ENCODE results near the gene ZNRF2. TPM values are rescaled to one million over a fixed set of nuclear protein-coding genes. Genes with fewer than 3 reads are reported as not detected.
"Not testable (repeated sequence)": the region's sequence is repeated elsewhere in the genome, so short reads cannot be mapped to it uniquely, and the experiment has no call there.

The ZNRF2 gene
- polyA plus RNA-seq, 1 of the 3 experiments (the other 2 are of a cell fraction), result 4.0 TPM

- H4K20me1 ChIP-seq (ENCODE audit: insufficient read depth); H3K27me3 ChIP-seq (ENCODE audit: insufficient read depth); H3F3A ChIP-seq (replicated peaks; ENCODE audit: insufficient read depth); H3K4me1 ChIP-seq (ENCODE audit: control insufficient read depth in 1 of 2, insufficient read depth in 2 of 2, low read depth in 1 of 2, low read length in 1 of 2); H3K9me2 ChIP-seq; H3K4me2 ChIP-seq; H3K27ac ChIP-seq (ENCODE audit: low read depth in 2 of 2, low read length in 1 of 2); H3K36me3 ChIP-seq (replicated peaks in 1 of 2; ENCODE audit: control insufficient read depth in 1 of 2, insufficient read depth in 2 of 2, low read length in 1 of 2); H3K9ac ChIP-seq; POLR2A ChIA-PET; H3K4me3 ChIP-seq (ENCODE audit: low read depth in 2 of 2, low read length in 1 of 2); DNase-seq; H3K9me3 ChIP-seq; CTCF ChIA-PET; H2AFZ ChIP-seq (ENCODE audit: low read depth): not testable (repeated sequence)
- 100% methylated on average over 2 of the region's 2 CpGs for WGBS (ENCODE audit: low lambda C conversion rate)
- peaks cover 92% of the 10 kb centered on the region for H3K79me2 ChIP-seq (ENCODE audit: insufficient read depth)
Measured at GRCh38 chr7:30296304-30296703, 11.9 kb downstream of the ZNRF2 start.

GRCh38 chr7:30297499-30297898 lies 13.1 kb downstream of the ZNRF2 start:
- H3K9me3 ChIP-seq; H3K9me2 ChIP-seq; H3K9ac ChIP-seq; H3K36me3 ChIP-seq (replicated peaks in 1 of 2; ENCODE audit: control insufficient read depth in 1 of 2, insufficient read depth in 2 of 2, low read length in 1 of 2); H3F3A ChIP-seq (replicated peaks; ENCODE audit: insufficient read depth); H3K4me3 ChIP-seq (ENCODE audit: low read depth in 2 of 2, low read length in 1 of 2); H3K4me2 ChIP-seq; H3K4me1 ChIP-seq (ENCODE audit: control insufficient read depth in 1 of 2, insufficient read depth in 2 of 2, low read depth in 1 of 2, low read length in 1 of 2); H2AFZ ChIP-seq (ENCODE audit: low read depth); POLR2A ChIA-PET; H3K27me3 ChIP-seq (ENCODE audit: insufficient read depth); H3K27ac ChIP-seq (ENCODE audit: low read depth in 2 of 2, low read length in 1 of 2); H4K20me1 ChIP-seq (ENCODE audit: insufficient read depth); CTCF ChIA-PET; DNase-seq: not testable (repeated sequence)
- WGBS (ENCODE audit: low lambda C conversion rate), result 89% methylated on average over 1 of the region's 1 CpG
- peaks cover 92% of the 10 kb centered on the region for H3K79me2 ChIP-seq (ENCODE audit: insufficient read depth)

GRCh38 chr7:30298409-30298808 lies 14.0 kb downstream of the ZNRF2 start:
- H3K4me1 ChIP-seq (ENCODE audit: control insufficient read depth in 1 of 2, insufficient read depth in 2 of 2, low read depth in 1 of 2, low read length in 1 of 2); H3K9ac ChIP-seq; H3K9me2 ChIP-seq; H3K4me3 ChIP-seq (ENCODE audit: low read depth in 2 of 2, low read length in 1 of 2); H2AFZ ChIP-seq (ENCODE audit: low read depth); H3K9me3 ChIP-seq; H3K4me2 ChIP-seq; H4K20me1 ChIP-seq (ENCODE audit: insufficient read depth); H3K36me3 ChIP-seq (replicated peaks in 1 of 2; ENCODE audit: control insufficient read depth in 1 of 2, insufficient read depth in 2 of 2, low read length in 1 of 2); H3K27ac ChIP-seq (ENCODE audit: low read depth in 2 of 2, low read length in 1 of 2); CTCF ChIA-PET; H3K27me3 ChIP-seq (ENCODE audit: insufficient read depth); DNase-seq; POLR2A ChIA-PET; H3F3A ChIP-seq (replicated peaks; ENCODE audit: insufficient read depth): not testable (repeated sequence)
- 66% methylated on average over 3 of the region's 3 CpGs for WGBS (ENCODE audit: low lambda C conversion rate)
- H3K79me2 ChIP-seq (ENCODE audit: insufficient read depth), result peaks cover 92% of the 10 kb centered on the region

- no peak for DNase-seq
- Histone ChIP-seq H3K4me3 (ENCODE audit: low read depth in 2 of 2, low read length in 1 of 2) (no peak overlapping the region), H3K9ac (no peak overlapping the region), H3K9me2 (no peaks in the 10 kb centered on the region), H2AFZ (ENCODE audit: low read depth) (no peak overlapping the region), H3K4me1 (ENCODE audit: control insufficient read depth in 1 of 2, insufficient read depth in 2 of 2, low read depth in 1 of 2, low read length in 1 of 2) (peaks cover 0 to 3% of the 10 kb centered on the region in 2 experiments; a peak in 2 of 4 replicates), H3K4me2 (no peak overlapping the region), H3K27ac (ENCODE audit: low read depth in 2 of 2, low read length in 1 of 2) (no peak overlapping the region), H3K27me3 (ENCODE audit: insufficient read depth) (no peaks in the 10 kb centered on the region), H3K36me3 (replicated peaks in 1 of 2; ENCODE audit: control insufficient read depth in 1 of 2, insufficient read depth in 2 of 2, low read length in 1 of 2) (no peaks in the 10 kb centered on the region), H3K79me2 (ENCODE audit: insufficient read depth) (peaks cover 84% of the 10 kb centered on the region), H3F3A (replicated peaks; ENCODE audit: insufficient read depth) (no peaks in the 10 kb centered on the region), H3K9me3 (no peaks in the 10 kb centered on the region), H4K20me1 (ENCODE audit: insufficient read depth) (peaks cover 5% of the 10 kb centered on the region; the same call in 1 of the 2 replicates)
- WGBS (ENCODE audit: low lambda C conversion rate), result 95% methylated on average over 7 of the region's 7 CpGs
- ChIA-PET POLR2A (no interaction called here), CTCF (interaction anchor here (1.0 kb wide), 1 partner anchor 26 kb away, joined by 3 read pairs; no protein-coding TSS in a partner anchor)
- no peak for TF ChIP-seq USF1 (IDR thresholded peaks at IDR 0.05; ENCODE audit: borderline replicate concordance, low read depth)
- TF ChIP-seq FOSL2 (IDR thresholded peaks at IDR 0.05; ENCODE audit: borderline replicate concordance, low read depth), result no peak
- TF ChIP-seq FOXJ3 (CRISPR knock-in tag; IDR thresholded peaks at IDR 0.05), result no peak
- no peak for TF ChIP-seq POLR2AphosphoS5 (IDR thresholded peaks at IDR 0.05; ENCODE audit: low read depth, low read length)
- TF ChIP-seq MXI1 (IDR thresholded peaks at IDR 0.05; ENCODE audit: low read depth, low read length), result no peak
- TF ChIP-seq TCF12 (IDR thresholded peaks at IDR 0.05), result no peak
Measured at GRCh38 chr7:30301751-30302150, 17.4 kb downstream of the ZNRF2 start.
